GM23338 (cell line): ENCODE data around the gene RAB31. TPM values are rescaled to one million over a fixed set of nuclear protein-coding genes. Genes with fewer than 3 reads are reported as not detected.

ENCODE experiments used
- ATAC-seq: fragments of 200-7000 bp; cut with Tn5 transposase; 3 replicates; pipeline ENCODE4 v1.9.1; 2020
- DNase-seq: peaks from one replicate; pipeline ENCODE4 v3.0.0-alpha.2; 2015; ENCODE audit warnings: low spot score
- H2AFZ ChIP-seq: fragments of 200-600 bp; sonication (generic); 2 replicates; pipeline ENCODE4 v1.8.0; 2016; ENCODE audit warnings: antibody characterized with exemption, mild to moderate bottlenecking, moderate library complexity
- H3F3A ChIP-seq: fragments of 200-600 bp; sonication (generic); replicated peaks from 2 replicates; pipeline ENCODE4 v1.8.0; 2017; ENCODE audit warnings: antibody characterized with exemption, mixed run types, low read depth
- H3K27ac ChIP-seq: fragments of 200-600 bp; sonication (generic); 2 replicates; pipeline ENCODE4 v1.6.1; 2016; ENCODE audit warnings: low read depth
- H3K27me3 ChIP-seq: fragments of 200-600 bp; sonication (generic); 2 replicates; pipeline ENCODE4 v1.8.0; 2016; ENCODE audit warnings: mild to moderate bottlenecking, mixed run types, moderate library complexity; ENCODE audit not compliant: insufficient read depth
- H3K36me3 ChIP-seq: fragments of 200-600 bp; sonication (generic); 2 replicates; pipeline ENCODE4 v1.8.0; 2016; ENCODE audit warnings: mild to moderate bottlenecking; ENCODE audit not compliant: insufficient read depth
- H3K4me1 ChIP-seq: fragments of 200-600 bp; sonication (generic); 2 replicates; pipeline ENCODE4 v1.8.0; 2016; ENCODE audit warnings: mild to moderate bottlenecking, moderate library complexity; ENCODE audit not compliant: insufficient read depth
- H3K4me2 ChIP-seq: fragments of 200-600 bp; sonication (generic); 2 replicates; pipeline ENCODE4 v1.7.1; 2017; ENCODE audit warnings: mixed run types
- H3K4me3 ChIP-seq: fragments of 200-600 bp; sonication (generic); 2 replicates; pipeline ENCODE4 v1.6.1; 2016; ENCODE audit warnings: mixed run types
- H3K79me2 ChIP-seq: fragments of 200-600 bp; sonication (generic); replicated peaks from 2 replicates; pipeline ENCODE4 v1.8.0; 2017; ENCODE audit warnings: mild to moderate bottlenecking; ENCODE audit not compliant: insufficient read depth
- H3K9me2 ChIP-seq: fragments of 200-600 bp; sonication (generic); 2 replicates; pipeline ENCODE4 v1.8.0; 2017; ENCODE audit not compliant: insufficient read depth
- H4K20me1 ChIP-seq: fragments of 200-600 bp; sonication (generic); replicated peaks from 2 replicates; pipeline ENCODE4 v1.8.0; 2017; ENCODE audit warnings: mild to moderate bottlenecking; ENCODE audit not compliant: insufficient read depth
- H3K27ac Mint-ChIP-seq: 2 replicates; pipeline ENCODE4 v1.8.0; 2020; ENCODE audit warnings: inconsistent platforms, mild to moderate bottlenecking, moderate library complexity, mixed read lengths
- H3K27me3 Mint-ChIP-seq: 3 replicates; pipeline ENCODE4 v1.8.0; 2022; ENCODE audit warnings: low read depth, mild to moderate bottlenecking, moderate library complexity, mixed read lengths, inconsistent platforms; ENCODE audit not compliant: insufficient read depth, poor library complexity
- H3K36me3 Mint-ChIP-seq: 3 replicates; pipeline ENCODE4 v1.8.0; 2021; ENCODE audit warnings: low read depth, mild to moderate bottlenecking, inconsistent platforms, moderate library complexity, mixed read lengths
- H3K4me1 Mint-ChIP-seq: 3 replicates; pipeline ENCODE4 v1.8.0; 2020; ENCODE audit warnings: mild to moderate bottlenecking, inconsistent platforms, mixed read lengths
- H3K4me3 Mint-ChIP-seq: 3 replicates; pipeline ENCODE4 v1.8.0; 2021; ENCODE audit warnings: moderate library complexity, mild to moderate bottlenecking, inconsistent platforms, mixed read lengths
- H3K9me3 Mint-ChIP-seq: 3 replicates; pipeline ENCODE4 v1.8.0; 2020; ENCODE audit warnings: moderate library complexity, mild to moderate bottlenecking, inconsistent platforms, mixed read lengths
- CREB1 ChIP-seq: fragments of 250-450 bp; sonication (Bioruptor Pico); IDR thresholded peaks from 2 replicates; pipeline ENCODE4 v1.5.0; 2020; ENCODE audit warnings: low read depth, mild to moderate bottlenecking, moderate library complexity
- EZH2 ChIP-seq: fragments of 200-600 bp; sonication (generic); IDR thresholded peaks from one replicate; pipeline ENCODE4 v1.8.0; 2017; ENCODE audit warnings: antibody characterized with exemption, mild to moderate bottlenecking, low read depth; ENCODE audit not compliant: unreplicated experiment
- EZH2phosphoT487 ChIP-seq: fragments of 200-600 bp; sonication (generic); IDR thresholded peaks from one replicate; pipeline ENCODE4 v1.8.1; 2018; ENCODE audit warnings: antibody characterized with exemption; ENCODE audit not compliant: unreplicated experiment
- JUNB ChIP-seq: IDR thresholded peaks from one replicate; pipeline ENCODE4 v1.6.1; 2016; ENCODE audit warnings: antibody characterized with exemption; ENCODE audit not compliant: unreplicated experiment
- NANOG ChIP-seq: IDR thresholded peaks from 2 replicates; pipeline ENCODE4 v1.6.1; 2016; ENCODE audit warnings: antibody characterized with exemption, borderline replicate concordance
- POLR2AphosphoS5 ChIP-seq: IDR thresholded peaks from 2 replicates; pipeline ENCODE4 v1.6.1; 2016; ENCODE audit warnings: antibody characterized with exemption, low read depth
- STAT1 ChIP-seq: IDR thresholded peaks from one replicate; pipeline ENCODE4 v1.6.1; 2016; ENCODE audit warnings: antibody characterized with exemption; ENCODE audit not compliant: unreplicated experiment
- ZNF114 ChIP-seq: fragments of 250-450 bp; sonication (Bioruptor Pico); IDR thresholded peaks from 2 replicates; pipeline ENCODE4 v1.5.0; 2020; ENCODE audit warnings: mild to moderate bottlenecking, moderate library complexity
- ZNF331 ChIP-seq: fragments of 250-450 bp; sonication (Bioruptor Pico); IDR thresholded peaks from 2 replicates; pipeline ENCODE4 v1.5.0; 2020; ENCODE audit warnings: low read depth, mild to moderate bottlenecking, moderate library complexity
- polyA plus RNA-seq: library from polyadenylated mRNA; unstranded; fragments of >200 nt; fragmentation: Nextera tagmentation; extraction: Ambion mirVana; gene quantifications from 2 replicates; pipeline ENCODE4 v1.2.1, GENCODE V29; 2016
- total RNA-seq: library from RNA; depleted of rRNA; stranded (reverse); fragments of >200 nt; shearing (Covaris generic); gene quantifications from 2 replicates; pipeline ENCODE4 v1.2.3, GENCODE V29; 2014
- TF ChIP-seq, protein P1 (sequence below): IDR thresholded peaks from 2 replicates; pipeline ENCODE4 v1.6.1; 2016; ENCODE audit warnings: antibody characterized with exemption
- TF ChIP-seq, protein P2 (sequence below): IDR thresholded peaks from one replicate; pipeline ENCODE4 v1.6.1; 2018; ENCODE audit warnings: antibody characterized with exemption; ENCODE audit not compliant: unreplicated experiment
- TF ChIP-seq, protein P3 (sequence below): fragments of 250-450 bp; sonication (Bioruptor Pico); IDR thresholded peaks from 2 replicates; pipeline ENCODE4 v1.5.0; 2020; ENCODE audit warnings: mild to moderate bottlenecking, moderate library complexity
- TF ChIP-seq, protein P4 (sequence below), 2 experiments: fragments of 200-600 bp in 1 of 2; sonication (generic) in 1 of 2; conservative IDR thresholded peaks; 2 replicates each; pipeline versions ENCODE4 v1.5.1 to v1.6.1; 2016 to 2017; ENCODE audit warnings: antibody characterized with exemption in 2 of 2, low read depth in 2 of 2, mild to moderate bottlenecking in 2 of 2, moderate library complexity in 1 of 2

RAB31 gene
- total and polyA plus RNA-seq, 2 experiments from 2014 or later = 33.8 to 46.1 TPM

DNA sequence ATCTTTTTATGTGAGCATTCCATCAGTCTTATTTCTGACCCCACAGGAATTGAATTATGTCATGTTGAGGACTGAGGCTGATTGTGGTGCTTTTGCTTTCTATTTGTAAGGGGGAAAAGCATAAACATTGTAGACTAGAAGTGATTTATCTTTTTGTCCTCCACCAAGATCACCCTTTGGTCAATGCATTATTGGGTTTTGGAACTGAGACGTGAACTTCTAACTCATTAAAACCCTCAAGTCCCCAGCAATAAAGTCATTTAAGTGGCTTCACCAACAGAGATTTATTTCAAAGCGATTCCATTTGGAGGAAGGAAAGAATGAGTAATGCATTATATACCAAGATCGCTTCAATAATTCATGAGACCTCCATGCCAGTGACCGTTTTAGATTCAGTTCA lies 102.2 kb downstream of the RAB31 start:
- Histone ChIP-seq H3K79me2 (no peaks in the 10 kb centered on the region), H4K20me1 (no peaks in the 10 kb centered on the region), H2AFZ (no peak overlapping the region), H3F3A (no peaks in the 10 kb centered on the region), H3K9me2 (no peaks in the 10 kb centered on the region), H3K4me3 (no peak overlapping the region), H3K4me2 (no peak overlapping the region), H3K36me3 (no peaks in the 10 kb centered on the region), H3K27ac (no peak overlapping the region), H3K27me3 (no peaks in the 10 kb centered on the region), H3K4me1 (peaks cover 30% of the 10 kb centered on the region)
- Mint-ChIP-seq H3K4me3 (no peak overlapping the region), H3K27me3 (peaks cover 3% of the 10 kb centered on the region), H3K9me3 (peaks cover 6% of the 10 kb centered on the region; the same call in 2 of the 3 replicates), H3K36me3 (peaks cover 9% of the 10 kb centered on the region), H3K4me1 (peaks cover 47% of the 10 kb centered on the region), H3K27ac (no peak overlapping the region)
- TF ChIP-seq JUNB = no peak
- TF ChIP-seq EZH2 = no peak
- no peak for TF ChIP-seq POLR2AphosphoS5
- no peak for TF ChIP-seq NANOG
- TF ChIP-seq, protein P1, sequence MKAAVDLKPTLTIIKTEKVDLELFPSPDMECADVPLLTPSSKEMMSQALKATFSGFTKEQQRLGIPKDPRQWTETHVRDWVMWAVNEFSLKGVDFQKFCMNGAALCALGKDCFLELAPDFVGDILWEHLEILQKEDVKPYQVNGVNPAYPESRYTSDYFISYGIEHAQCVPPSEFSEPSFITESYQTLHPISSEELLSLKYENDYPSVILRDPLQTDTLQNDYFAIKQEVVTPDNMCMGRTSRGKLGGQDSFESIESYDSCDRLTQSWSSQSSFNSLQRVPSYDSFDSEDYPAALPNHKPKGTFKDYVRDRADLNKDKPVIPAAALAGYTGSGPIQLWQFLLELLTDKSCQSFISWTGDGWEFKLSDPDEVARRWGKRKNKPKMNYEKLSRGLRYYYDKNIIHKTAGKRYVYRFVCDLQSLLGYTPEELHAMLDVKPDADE = no peak
- TF ChIP-seq, protein P2, sequence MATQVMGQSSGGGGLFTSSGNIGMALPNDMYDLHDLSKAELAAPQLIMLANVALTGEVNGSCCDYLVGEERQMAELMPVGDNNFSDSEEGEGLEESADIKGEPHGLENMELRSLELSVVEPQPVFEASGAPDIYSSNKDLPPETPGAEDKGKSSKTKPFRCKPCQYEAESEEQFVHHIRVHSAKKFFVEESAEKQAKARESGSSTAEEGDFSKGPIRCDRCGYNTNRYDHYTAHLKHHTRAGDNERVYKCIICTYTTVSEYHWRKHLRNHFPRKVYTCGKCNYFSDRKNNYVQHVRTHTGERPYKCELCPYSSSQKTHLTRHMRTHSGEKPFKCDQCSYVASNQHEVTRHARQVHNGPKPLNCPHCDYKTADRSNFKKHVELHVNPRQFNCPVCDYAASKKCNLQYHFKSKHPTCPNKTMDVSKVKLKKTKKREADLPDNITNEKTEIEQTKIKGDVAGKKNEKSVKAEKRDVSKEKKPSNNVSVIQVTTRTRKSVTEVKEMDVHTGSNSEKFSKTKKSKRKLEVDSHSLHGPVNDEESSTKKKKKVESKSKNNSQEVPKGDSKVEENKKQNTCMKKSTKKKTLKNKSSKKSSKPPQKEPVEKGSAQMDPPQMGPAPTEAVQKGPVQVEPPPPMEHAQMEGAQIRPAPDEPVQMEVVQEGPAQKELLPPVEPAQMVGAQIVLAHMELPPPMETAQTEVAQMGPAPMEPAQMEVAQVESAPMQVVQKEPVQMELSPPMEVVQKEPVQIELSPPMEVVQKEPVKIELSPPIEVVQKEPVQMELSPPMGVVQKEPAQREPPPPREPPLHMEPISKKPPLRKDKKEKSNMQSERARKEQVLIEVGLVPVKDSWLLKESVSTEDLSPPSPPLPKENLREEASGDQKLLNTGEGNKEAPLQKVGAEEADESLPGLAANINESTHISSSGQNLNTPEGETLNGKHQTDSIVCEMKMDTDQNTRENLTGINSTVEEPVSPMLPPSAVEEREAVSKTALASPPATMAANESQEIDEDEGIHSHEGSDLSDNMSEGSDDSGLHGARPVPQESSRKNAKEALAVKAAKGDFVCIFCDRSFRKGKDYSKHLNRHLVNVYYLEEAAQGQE = no peak
- TF ChIP-seq, protein P3, sequence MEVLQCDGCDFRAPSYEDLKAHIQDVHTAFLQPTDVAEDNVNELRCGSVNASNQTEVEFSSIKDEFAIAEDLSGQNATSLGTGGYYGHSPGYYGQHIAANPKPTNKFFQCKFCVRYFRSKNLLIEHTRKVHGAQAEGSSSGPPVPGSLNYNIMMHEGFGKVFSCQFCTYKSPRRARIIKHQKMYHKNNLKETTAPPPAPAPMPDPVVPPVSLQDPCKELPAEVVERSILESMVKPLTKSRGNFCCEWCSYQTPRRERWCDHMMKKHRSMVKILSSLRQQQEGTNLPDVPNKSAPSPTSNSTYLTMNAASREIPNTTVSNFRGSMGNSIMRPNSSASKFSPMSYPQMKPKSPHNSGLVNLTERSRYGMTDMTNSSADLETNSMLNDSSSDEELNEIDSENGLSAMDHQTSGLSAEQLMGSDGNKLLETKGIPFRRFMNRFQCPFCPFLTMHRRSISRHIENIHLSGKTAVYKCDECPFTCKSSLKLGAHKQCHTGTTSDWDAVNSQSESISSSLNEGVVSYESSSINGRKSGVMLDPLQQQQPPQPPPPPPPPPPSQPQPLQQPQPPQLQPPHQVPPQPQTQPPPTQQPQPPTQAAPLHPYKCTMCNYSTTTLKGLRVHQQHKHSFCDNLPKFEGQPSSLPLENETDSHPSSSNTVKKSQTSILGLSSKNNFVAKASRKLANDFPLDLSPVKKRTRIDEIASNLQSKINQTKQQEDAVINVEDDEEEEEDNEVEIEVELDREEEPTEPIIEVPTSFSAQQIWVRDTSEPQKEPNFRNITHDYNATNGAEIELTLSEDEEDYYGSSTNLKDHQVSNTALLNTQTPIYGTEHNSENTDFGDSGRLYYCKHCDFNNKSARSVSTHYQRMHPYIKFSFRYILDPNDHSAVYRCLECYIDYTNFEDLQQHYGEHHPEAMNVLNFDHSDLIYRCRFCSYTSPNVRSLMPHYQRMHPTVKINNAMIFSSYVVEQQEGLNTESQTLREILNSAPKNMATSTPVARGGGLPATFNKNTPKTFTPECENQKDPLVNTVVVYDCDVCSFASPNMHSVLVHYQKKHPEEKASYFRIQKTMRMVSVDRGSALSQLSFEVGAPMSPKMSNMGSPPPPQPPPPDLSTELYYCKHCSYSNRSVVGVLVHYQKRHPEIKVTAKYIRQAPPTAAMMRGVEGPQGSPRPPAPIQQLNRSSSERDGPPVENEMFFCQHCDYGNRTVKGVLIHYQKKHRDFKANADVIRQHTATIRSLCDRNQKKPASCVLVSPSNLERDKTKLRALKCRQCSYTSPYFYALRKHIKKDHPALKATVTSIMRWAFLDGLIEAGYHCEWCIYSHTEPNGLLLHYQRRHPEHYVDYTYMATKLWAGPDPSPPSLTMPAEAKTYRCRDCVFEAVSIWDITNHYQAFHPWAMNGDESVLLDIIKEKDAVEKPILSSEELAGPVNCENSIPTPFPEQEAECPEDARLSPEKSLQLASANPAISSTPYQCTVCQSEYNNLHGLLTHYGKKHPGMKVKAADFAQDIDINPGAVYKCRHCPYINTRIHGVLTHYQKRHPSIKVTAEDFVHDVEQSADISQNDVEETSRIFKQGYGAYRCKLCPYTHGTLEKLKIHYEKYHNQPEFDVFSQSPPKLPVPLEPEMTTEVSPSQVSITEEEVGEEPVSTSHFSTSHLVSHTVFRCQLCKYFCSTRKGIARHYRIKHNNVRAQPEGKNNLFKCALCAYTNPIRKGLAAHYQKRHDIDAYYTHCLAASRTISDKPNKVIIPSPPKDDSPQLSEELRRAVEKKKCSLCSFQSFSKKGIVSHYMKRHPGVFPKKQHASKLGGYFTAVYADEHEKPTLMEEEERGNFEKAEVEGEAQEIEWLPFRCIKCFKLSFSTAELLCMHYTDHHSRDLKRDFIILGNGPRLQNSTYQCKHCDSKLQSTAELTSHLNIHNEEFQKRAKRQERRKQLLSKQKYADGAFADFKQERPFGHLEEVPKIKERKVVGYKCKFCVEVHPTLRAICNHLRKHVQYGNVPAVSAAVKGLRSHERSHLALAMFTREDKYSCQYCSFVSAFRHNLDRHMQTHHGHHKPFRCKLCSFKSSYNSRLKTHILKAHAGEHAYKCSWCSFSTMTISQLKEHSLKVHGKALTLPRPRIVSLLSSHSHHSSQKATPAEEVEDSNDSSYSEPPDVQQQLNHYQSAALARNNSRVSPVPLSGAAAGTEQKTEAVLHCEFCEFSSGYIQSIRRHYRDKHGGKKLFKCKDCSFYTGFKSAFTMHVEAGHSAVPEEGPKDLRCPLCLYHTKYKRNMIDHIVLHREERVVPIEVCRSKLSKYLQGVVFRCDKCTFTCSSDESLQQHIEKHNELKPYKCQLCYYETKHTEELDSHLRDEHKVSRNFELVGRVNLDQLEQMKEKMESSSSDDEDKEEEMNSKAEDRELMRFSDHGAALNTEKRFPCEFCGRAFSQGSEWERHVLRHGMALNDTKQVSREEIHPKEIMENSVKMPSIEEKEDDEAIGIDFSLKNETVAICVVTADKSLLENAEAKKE (CRISPR knock-in tag) = no peak
- no peak for TF ChIP-seq ZNF331 (CRISPR knock-in tag)
- TF ChIP-seq CREB1 (CRISPR knock-in tag) = no peak
- no peak for TF ChIP-seq STAT1
- TF ChIP-seq, protein P4, sequence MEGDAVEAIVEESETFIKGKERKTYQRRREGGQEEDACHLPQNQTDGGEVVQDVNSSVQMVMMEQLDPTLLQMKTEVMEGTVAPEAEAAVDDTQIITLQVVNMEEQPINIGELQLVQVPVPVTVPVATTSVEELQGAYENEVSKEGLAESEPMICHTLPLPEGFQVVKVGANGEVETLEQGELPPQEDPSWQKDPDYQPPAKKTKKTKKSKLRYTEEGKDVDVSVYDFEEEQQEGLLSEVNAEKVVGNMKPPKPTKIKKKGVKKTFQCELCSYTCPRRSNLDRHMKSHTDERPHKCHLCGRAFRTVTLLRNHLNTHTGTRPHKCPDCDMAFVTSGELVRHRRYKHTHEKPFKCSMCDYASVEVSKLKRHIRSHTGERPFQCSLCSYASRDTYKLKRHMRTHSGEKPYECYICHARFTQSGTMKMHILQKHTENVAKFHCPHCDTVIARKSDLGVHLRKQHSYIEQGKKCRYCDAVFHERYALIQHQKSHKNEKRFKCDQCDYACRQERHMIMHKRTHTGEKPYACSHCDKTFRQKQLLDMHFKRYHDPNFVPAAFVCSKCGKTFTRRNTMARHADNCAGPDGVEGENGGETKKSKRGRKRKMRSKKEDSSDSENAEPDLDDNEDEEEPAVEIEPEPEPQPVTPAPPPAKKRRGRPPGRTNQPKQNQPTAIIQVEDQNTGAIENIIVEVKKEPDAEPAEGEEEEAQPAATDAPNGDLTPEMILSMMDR (conservative IDR thresholded peaks at IDR 0.05; ENCODE audit: low read depth in 2 of 2) = no peak
- no peak for TF ChIP-seq ZNF114 (CRISPR knock-in tag)
- TF ChIP-seq EZH2phosphoT487 = no peak
- ATAC-seq = no peak
- no peak for DNase-seq
